ENCODE results near the gene TRAF3.

Gene TRAF3

GRCh38 chr14:102897299-102898027 is 120.2 kb downstream of the TRAF3 start:
- peaks cover 0 to 35% (median 11%) of the 10 kb centered on the region in 5 donors for H3K36me3 ChIP-seq (ENCODE audit: control insufficient read depth in 5 of 5, insufficient read depth in 5 of 5, low read length in 5 of 5)
- H3K27me3 ChIP-seq (ENCODE audit: control insufficient read depth in 5 of 5, insufficient read depth in 4 of 5, low read length in 5 of 5): no peaks in the 10 kb centered on the region
- no peak overlapping the region for H3K27ac ChIP-seq (ENCODE audit: low read depth, low read length)
- no peak overlapping the region for H3K9ac ChIP-seq (ENCODE audit: low read length in 5 of 5)
- H3K4me3 ChIP-seq (ENCODE audit: low read depth in 1 of 5, low read length in 5 of 5): no peak overlapping the region
- no peaks in the 10 kb centered on the region for H3K9me3 ChIP-seq (ENCODE audit: control insufficient read depth in 5 of 5, low read length in 5 of 5)
- peaks cover 4 to 25% (median 19%) of the 10 kb centered on the region in 5 donors for H3K4me1 ChIP-seq (ENCODE audit: control insufficient read depth in 5 of 5, insufficient read depth in 5 of 5, low read length in 5 of 5)

DNA sequence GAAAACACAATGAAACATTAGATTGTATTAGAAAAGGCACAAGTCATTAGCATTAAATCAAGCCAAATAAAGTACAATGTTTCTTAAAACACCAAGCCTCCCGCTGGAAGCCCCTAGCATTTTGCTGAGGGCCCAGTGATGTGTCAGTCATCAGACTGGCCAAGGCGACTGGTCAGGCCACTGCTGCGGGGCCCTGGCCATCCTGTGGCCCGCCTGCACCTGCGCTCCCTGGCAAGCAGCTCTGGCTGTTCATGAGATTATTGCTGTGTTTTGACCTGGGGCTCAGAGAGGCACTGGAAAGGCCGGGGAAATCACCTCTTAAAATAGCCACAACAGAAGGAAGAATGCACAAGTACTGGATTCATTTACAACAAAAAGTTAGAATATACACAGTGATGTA is 121.0 kb downstream of the TRAF3 start:
- no peak overlapping the region for H3K9ac ChIP-seq (ENCODE audit: low read length in 5 of 5)
- no peaks in the 10 kb centered on the region for H3K9me3 ChIP-seq (ENCODE audit: control insufficient read depth in 5 of 5, low read length in 5 of 5)
- peaks cover 4 to 18% (median 14%) of the 10 kb centered on the region in 5 donors for H3K4me1 ChIP-seq (ENCODE audit: control insufficient read depth in 5 of 5, insufficient read depth in 5 of 5, low read length in 5 of 5)
- H3K4me3 ChIP-seq (ENCODE audit: low read depth in 1 of 5, low read length in 5 of 5): no peak overlapping the region
- no peaks in the 10 kb centered on the region for H3K27me3 ChIP-seq (ENCODE audit: control insufficient read depth in 5 of 5, insufficient read depth in 4 of 5, low read length in 5 of 5)
- no peak overlapping the region for H3K27ac ChIP-seq (ENCODE audit: low read depth, low read length)
- peaks cover 0 to 43% (median 12%) of the 10 kb centered on the region in 5 donors for H3K36me3 ChIP-seq (ENCODE audit: control insufficient read depth in 5 of 5, insufficient read depth in 5 of 5, low read length in 5 of 5)

GRCh38 chr14:102898776-102899515 is 121.7 kb downstream of the TRAF3 start:
- Histone ChIP-seq H3K36me3 (ENCODE audit: control insufficient read depth in 5 of 5, insufficient read depth in 5 of 5, low read length in 5 of 5) (peaks cover 0 to 50% (median 18%) of the 10 kb centered on the region in 5 donors), H3K27ac (ENCODE audit: low read depth, low read length) (no peak overlapping the region), H3K9me3 (ENCODE audit: control insufficient read depth in 5 of 5, low read length in 5 of 5) (no peaks in the 10 kb centered on the region), H3K4me3 (ENCODE audit: low read depth in 1 of 5, low read length in 5 of 5) (no peak overlapping the region), H3K4me1 (ENCODE audit: control insufficient read depth in 5 of 5, insufficient read depth in 5 of 5, low read length in 5 of 5) (peaks cover 0 to 13% (median 8%) of the 10 kb centered on the region in 5 donors), H3K27me3 (ENCODE audit: control insufficient read depth in 5 of 5, insufficient read depth in 4 of 5, low read length in 5 of 5) (no peaks in the 10 kb centered on the region), H3K9ac (ENCODE audit: low read length in 5 of 5) (no peak overlapping the region)

GRCh38 chr14:102899516-102899900 is 122.3 kb downstream of the TRAF3 start:
- no peak overlapping the region for H3K27ac ChIP-seq (ENCODE audit: low read depth, low read length)
- H3K4me1 ChIP-seq (ENCODE audit: control insufficient read depth in 5 of 5, insufficient read depth in 5 of 5, low read length in 5 of 5): peaks cover 0 to 13% (median 4%) of the 10 kb centered on the region in 5 donors
- H3K9ac ChIP-seq (ENCODE audit: low read length in 5 of 5): no peak overlapping the region
- peaks cover 0 to 53% (median 21%) of the 10 kb centered on the region in 5 donors for H3K36me3 ChIP-seq (ENCODE audit: control insufficient read depth in 5 of 5, insufficient read depth in 5 of 5, low read length in 5 of 5)
- H3K4me3 ChIP-seq (ENCODE audit: low read depth in 1 of 5, low read length in 5 of 5): no peak overlapping the region
- H3K27me3 ChIP-seq (ENCODE audit: control insufficient read depth in 5 of 5, insufficient read depth in 4 of 5, low read length in 5 of 5): no peaks in the 10 kb centered on the region
- H3K9me3 ChIP-seq (ENCODE audit: control insufficient read depth in 5 of 5, low read length in 5 of 5): no peaks in the 10 kb centered on the region

DNA sequence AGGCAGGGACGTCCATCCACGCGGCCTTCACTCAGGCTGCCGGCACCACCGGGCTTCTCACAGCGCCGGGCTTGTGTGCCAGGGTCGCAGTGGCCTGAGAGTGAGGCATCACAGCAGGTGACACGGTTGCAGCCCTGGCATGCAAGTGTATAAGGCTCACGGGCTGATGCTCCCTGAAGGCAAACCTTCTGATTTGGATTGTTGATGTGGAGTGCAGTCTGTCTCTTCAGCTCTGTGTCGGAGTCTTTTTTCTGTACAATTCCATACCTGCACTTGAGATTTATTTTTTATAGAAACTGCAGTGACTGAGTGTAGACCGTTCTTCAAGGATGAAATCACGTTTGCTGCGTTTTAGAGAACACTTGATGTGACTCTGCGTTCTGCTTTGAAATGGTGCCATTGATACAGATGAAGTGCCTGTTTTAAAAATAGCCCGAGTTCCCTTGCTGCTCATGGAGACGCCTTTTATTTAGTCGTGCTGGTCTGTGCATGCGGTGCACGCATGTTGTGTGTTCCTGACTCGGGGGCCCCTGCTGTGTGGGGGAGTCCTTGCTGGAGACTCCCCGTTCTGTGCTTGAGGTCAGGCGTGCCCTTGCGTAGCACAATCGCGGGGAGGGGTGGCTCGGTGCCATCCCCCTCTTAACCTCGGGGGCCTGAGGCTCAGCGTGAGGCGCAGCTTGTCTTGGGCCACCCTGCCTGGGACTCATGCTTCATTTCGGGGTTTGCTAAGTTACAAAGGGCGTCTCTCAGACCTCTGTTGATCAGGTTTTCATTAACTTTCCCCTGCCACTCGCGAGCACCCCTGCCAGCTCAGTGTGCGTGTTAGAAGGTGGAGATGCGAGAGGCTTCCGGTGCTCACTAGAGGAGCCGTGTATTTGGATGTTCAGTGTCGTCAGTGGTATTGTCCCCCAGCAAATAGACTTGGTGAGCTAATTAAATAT is 123.7 kb downstream of the TRAF3 start:
- Histone ChIP-seq H3K9ac (ENCODE audit: low read length in 5 of 5) (no peak overlapping the region), H3K27ac (ENCODE audit: low read depth, low read length) (no peak overlapping the region), H3K36me3 (ENCODE audit: control insufficient read depth in 5 of 5, insufficient read depth in 5 of 5, low read length in 5 of 5) (peaks cover 0 to 54% (median 29%) of the 10 kb centered on the region in 5 donors), H3K9me3 (ENCODE audit: control insufficient read depth in 5 of 5, low read length in 5 of 5) (no peaks in the 10 kb centered on the region), H3K4me1 (ENCODE audit: control insufficient read depth in 5 of 5, insufficient read depth in 5 of 5, low read length in 5 of 5) (peaks cover 0 to 13% (median 4%) of the 10 kb centered on the region in 5 donors), H3K4me3 (ENCODE audit: low read depth in 1 of 5, low read length in 5 of 5) (no peak overlapping the region), H3K27me3 (ENCODE audit: control insufficient read depth in 5 of 5, insufficient read depth in 4 of 5, low read length in 5 of 5) (no peaks in the 10 kb centered on the region)

DNA sequence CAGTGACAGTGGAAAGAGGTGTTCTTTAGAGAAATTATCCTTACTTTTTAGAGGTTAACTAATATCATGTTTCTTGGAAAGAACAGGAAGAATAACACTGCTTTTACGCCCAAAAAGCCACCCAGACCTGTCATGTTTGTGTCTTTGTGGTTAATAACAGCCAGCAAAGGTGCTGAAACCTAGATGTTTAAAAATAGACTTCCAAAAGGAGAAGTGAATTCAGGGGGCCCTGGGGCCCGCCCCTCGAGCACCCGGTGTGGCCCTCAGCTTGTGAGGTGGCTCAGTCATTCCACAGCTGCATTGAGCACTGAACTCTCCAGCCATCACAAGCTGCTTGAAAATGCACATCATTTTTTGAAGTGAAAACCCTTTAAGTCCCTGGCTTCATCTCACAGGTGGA is 124.4 kb downstream of the TRAF3 start:
- no peak overlapping the region for H3K4me3 ChIP-seq (ENCODE audit: low read depth in 1 of 5, low read length in 5 of 5)
- H3K36me3 ChIP-seq (ENCODE audit: control insufficient read depth in 5 of 5, insufficient read depth in 5 of 5, low read length in 5 of 5): peaks cover 0 to 52% (median 31%) of the 10 kb centered on the region in 5 donors
- no peak overlapping the region for H3K9ac ChIP-seq (ENCODE audit: low read length in 5 of 5)
- H3K4me1 ChIP-seq (ENCODE audit: control insufficient read depth in 5 of 5, insufficient read depth in 5 of 5, low read length in 5 of 5): peaks cover 0 to 12% (median 4%) of the 10 kb centered on the region in 5 donors
- no peaks in the 10 kb centered on the region for H3K27me3 ChIP-seq (ENCODE audit: control insufficient read depth in 5 of 5, insufficient read depth in 4 of 5, low read length in 5 of 5)
- H3K27ac ChIP-seq (ENCODE audit: low read depth, low read length): no peak overlapping the region
- no peaks in the 10 kb centered on the region for H3K9me3 ChIP-seq (ENCODE audit: control insufficient read depth in 5 of 5, low read length in 5 of 5)

DNA sequence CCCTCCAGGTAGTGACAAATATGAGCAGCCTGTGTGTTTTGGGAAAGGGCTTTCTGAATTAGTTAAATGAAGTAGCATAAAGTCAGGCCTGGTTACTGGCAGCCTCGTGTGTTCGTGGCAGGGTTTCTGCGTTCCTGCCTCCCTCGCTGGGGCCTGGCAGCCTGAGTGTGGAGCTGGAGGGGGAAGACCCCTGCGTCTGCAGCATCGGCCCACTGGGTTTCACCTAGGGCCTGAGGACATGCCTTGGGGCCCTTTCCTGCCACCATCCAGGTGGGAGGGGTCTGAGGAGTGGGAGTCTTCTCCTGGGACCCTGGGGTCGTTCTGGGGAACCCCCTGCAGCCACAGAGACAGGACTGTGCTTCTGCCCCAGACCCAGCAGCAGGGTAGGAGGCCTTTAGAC is 124.8 kb downstream of the TRAF3 start:
- peaks cover 0 to 57% (median 36%) of the 10 kb centered on the region in 5 donors for H3K36me3 ChIP-seq (ENCODE audit: control insufficient read depth in 5 of 5, insufficient read depth in 5 of 5, low read length in 5 of 5)
- peaks cover 0 to 8% (median 4%) of the 10 kb centered on the region in 5 donors for H3K4me1 ChIP-seq (ENCODE audit: control insufficient read depth in 5 of 5, insufficient read depth in 5 of 5, low read length in 5 of 5)
- no peak overlapping the region for H3K9ac ChIP-seq (ENCODE audit: low read length in 5 of 5)
- H3K4me3 ChIP-seq (ENCODE audit: low read depth in 1 of 5, low read length in 5 of 5): no peak overlapping the region
- no peaks in the 10 kb centered on the region for H3K27me3 ChIP-seq (ENCODE audit: control insufficient read depth in 5 of 5, insufficient read depth in 4 of 5, low read length in 5 of 5)
- H3K9me3 ChIP-seq (ENCODE audit: control insufficient read depth in 5 of 5, low read length in 5 of 5): no peaks in the 10 kb centered on the region
- no peak overlapping the region for H3K27ac ChIP-seq (ENCODE audit: low read depth, low read length)

DNA sequence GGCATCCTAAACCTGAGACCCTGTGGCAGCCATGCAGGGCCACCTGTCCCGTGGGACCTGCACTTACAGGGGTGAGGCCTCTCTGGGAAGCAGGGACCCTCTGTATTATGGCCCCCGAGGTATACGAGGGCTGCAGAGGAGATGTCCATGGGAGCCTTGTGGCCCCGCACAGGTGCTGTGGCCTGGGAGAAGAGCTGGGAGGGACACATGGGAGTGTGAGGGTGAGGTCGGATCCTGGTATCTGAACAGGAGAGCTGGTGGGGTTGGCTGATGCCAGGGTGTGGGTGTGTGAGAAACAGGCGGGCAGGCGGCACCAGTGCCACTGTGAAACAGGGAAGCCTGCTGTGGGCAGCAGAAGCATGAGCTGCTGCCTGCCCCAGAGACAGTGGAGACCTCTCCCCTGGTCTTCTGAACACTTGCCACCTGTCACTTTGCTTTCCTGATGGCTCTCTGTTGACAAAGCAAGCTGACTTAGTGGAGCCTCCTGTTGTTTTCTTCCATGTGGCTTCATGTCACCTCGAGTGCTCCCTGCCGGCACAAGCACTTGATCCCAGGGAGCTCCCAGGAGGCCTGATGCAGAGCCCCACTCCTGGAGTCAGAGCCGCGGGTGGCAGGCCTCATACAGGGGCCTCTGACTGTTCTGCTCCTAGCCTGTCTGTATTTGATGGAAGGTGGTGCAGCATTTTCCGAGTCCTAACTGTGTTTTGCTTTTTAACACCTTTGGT is 125.4 kb downstream of the TRAF3 start:
- Histone ChIP-seq H3K27ac (ENCODE audit: low read depth, low read length) (no peak overlapping the region), H3K36me3 (ENCODE audit: control insufficient read depth in 5 of 5, insufficient read depth in 5 of 5, low read length in 5 of 5) (peaks cover 0 to 59% (median 41%) of the 10 kb centered on the region in 5 donors)

DNA sequence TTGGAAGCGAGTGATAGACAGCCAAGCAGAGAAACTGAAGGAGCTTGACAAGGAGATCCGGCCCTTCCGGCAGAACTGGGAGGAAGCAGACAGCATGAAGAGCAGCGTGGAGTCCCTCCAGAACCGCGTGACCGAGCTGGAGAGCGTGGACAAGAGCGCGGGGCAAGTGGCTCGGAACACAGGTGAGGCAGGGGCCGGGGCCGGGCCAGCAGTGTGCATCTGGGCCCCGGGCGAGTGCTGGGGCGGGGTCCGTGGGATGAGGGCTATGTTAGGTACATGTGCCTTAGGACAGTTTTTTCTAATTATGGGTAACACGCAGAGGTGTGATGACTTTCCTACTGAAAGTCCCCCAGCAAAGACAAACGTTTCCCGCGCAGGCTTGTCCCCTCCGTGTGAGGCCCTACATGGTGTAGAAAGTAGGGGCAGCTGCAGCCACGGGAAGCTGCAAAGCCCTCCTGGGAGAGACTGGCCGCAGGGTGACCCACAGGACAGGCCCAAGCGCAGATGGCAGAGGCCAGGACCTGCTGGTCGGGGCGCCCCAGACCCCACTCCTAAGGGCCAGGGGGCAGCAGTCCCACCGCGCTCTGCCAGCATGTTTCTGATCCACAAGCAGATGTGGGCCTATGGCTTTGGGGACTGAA is 126.1 kb downstream of the TRAF3 start:
- no peaks in the 10 kb centered on the region for H3K4me1 ChIP-seq (ENCODE audit: control insufficient read depth in 5 of 5, insufficient read depth in 5 of 5, low read length in 5 of 5)
- no peak overlapping the region for H3K4me3 ChIP-seq (ENCODE audit: low read depth in 1 of 5, low read length in 5 of 5)
- H3K9me3 ChIP-seq (ENCODE audit: control insufficient read depth in 5 of 5, low read length in 5 of 5): no peaks in the 10 kb centered on the region
- H3K27ac ChIP-seq (ENCODE audit: low read depth, low read length): no peak overlapping the region
- no peak overlapping the region for H3K9ac ChIP-seq (ENCODE audit: low read length in 5 of 5)
- no peaks in the 10 kb centered on the region for H3K27me3 ChIP-seq (ENCODE audit: control insufficient read depth in 5 of 5, insufficient read depth in 4 of 5, low read length in 5 of 5)
- H3K36me3 ChIP-seq (ENCODE audit: control insufficient read depth in 5 of 5, insufficient read depth in 5 of 5, low read length in 5 of 5): peaks cover 0 to 62% (median 39%) of the 10 kb centered on the region in 5 donors

More for the DNA sequence above, 125.4 kb downstream of the TRAF3 start:
- H3K4me3 ChIP-seq (ENCODE audit: low read depth in 1 of 5, low read length in 5 of 5): no peak overlapping the region
- H3K9ac ChIP-seq (ENCODE audit: low read length in 5 of 5): no peak overlapping the region
- H3K27me3 ChIP-seq (ENCODE audit: control insufficient read depth in 5 of 5, insufficient read depth in 4 of 5, low read length in 5 of 5): no peaks in the 10 kb centered on the region
- peaks cover 0 to 2% (median 2%) of the 10 kb centered on the region in 5 donors for H3K4me1 ChIP-seq (ENCODE audit: control insufficient read depth in 5 of 5, insufficient read depth in 5 of 5, low read length in 5 of 5)
- H3K9me3 ChIP-seq (ENCODE audit: control insufficient read depth in 5 of 5, low read length in 5 of 5): no peaks in the 10 kb centered on the region

All from subcutaneous abdominal adipose tissue (tissue), 5 donors.